Amygdala (tissue), 56 donors: Measurements from ENCODE around the gene RPS27L.
"Not testable (repeated sequence)": the region's sequence is repeated elsewhere in the genome, so short reads cannot be mapped to it uniquely, and the experiment has no call there.

Experiments
- DNase-seq, 56 donors: peaks; one replicate each; lab custom pipeline; 2025; lab: John Stamatoyannopoulos, UW

RPS27L gene

GRCh38 chr15:63145426-63145825 lies 11.9 kb downstream of the RPS27L start:
- DNase-seq: no peak

GRCh38 chr15:63140936-63141335 lies 16.3 kb downstream of the RPS27L start:
- DNase-seq: no peak

- no peak for DNase-seq
Observed at GRCh38 chr15:63136742-63137141, 20.5 kb downstream of the RPS27L start.

- no peak for DNase-seq
Observed at GRCh38 chr15:63135804-63136203, 21.5 kb downstream of the RPS27L start.

GRCh38 chr15:63135281-63135680 lies 22.0 kb downstream of the RPS27L start:
- no peak for DNase-seq

GRCh38 chr15:63134245-63134985 lies 22.9 kb downstream of the RPS27L start:
- no peak for DNase-seq

GRCh38 chr15:63133786-63134185 lies 23.5 kb downstream of the RPS27L start:
- DNase-seq: no peak

- DNase-seq: no peak
Observed at GRCh38 chr15:63126726-63127125, 30.6 kb downstream of the RPS27L start.

- DNase-seq: no peak
Observed at GRCh38 chr15:63124506-63124905, 32.8 kb downstream of the RPS27L start.

- DNase-seq: peak; percentile 6 to 86 (median 62)
Observed at GRCh38 chr15:63122002-63122875, 35.0 kb downstream of the RPS27L start.

- DNase-seq: peak in 55 of 56 donors; percentile 24 to 90 (median 78)
Observed at GRCh38 chr15:63121382-63122001, 35.8 kb downstream of the RPS27L start, which contains the start of gene LACTB. LACTB (plus strand) TSS chr15:63121861; CDS start chr15:63121872, 11 bp downstream.

- DNase-seq: no peak
Observed at GRCh38 chr15:63118854-63119253, 38.4 kb downstream of the RPS27L start.

GRCh38 chr15:63114465-63114864 lies 42.8 kb downstream of the RPS27L start:
- DNase-seq: no peak

- no peak for DNase-seq
Observed at GRCh38 chr15:63112871-63113270, 44.4 kb downstream of the RPS27L start.

GRCh38 chr15:63111481-63111880 lies 45.8 kb downstream of the RPS27L start:
- no peak for DNase-seq

GRCh38 chr15:63110428-63111026 lies 46.8 kb downstream of the RPS27L start:
- no peak for DNase-seq

- no peak for DNase-seq
Observed at GRCh38 chr15:63109920-63110319, 47.4 kb downstream of the RPS27L start.

GRCh38 chr15:63109498-63109897 lies 47.8 kb downstream of the RPS27L start:
- no peak for DNase-seq

- DNase-seq: no peak
Observed at GRCh38 chr15:63107895-63108546, 49.3 kb downstream of the RPS27L start.

GRCh38 chr15:63105354-63105753 lies 51.9 kb downstream of the RPS27L start:
- not testable (repeated sequence) for DNase-seq
